ENCODE measurements around the gene C1QTNF6. TPM values are rescaled to one million over a fixed set of nuclear protein-coding genes. Genes with fewer than 3 reads are reported as not detected.
"Not testable (repeated sequence)": the region's sequence is repeated elsewhere in the genome, so short reads cannot be mapped to it uniquely, and the experiment has no call there.

C1QTNF6 gene
- total and polyA plus RNA-seq, 3 donors from 2014 or later, result 12.6 to 15.0 (median 14.8) TPM

DNA sequence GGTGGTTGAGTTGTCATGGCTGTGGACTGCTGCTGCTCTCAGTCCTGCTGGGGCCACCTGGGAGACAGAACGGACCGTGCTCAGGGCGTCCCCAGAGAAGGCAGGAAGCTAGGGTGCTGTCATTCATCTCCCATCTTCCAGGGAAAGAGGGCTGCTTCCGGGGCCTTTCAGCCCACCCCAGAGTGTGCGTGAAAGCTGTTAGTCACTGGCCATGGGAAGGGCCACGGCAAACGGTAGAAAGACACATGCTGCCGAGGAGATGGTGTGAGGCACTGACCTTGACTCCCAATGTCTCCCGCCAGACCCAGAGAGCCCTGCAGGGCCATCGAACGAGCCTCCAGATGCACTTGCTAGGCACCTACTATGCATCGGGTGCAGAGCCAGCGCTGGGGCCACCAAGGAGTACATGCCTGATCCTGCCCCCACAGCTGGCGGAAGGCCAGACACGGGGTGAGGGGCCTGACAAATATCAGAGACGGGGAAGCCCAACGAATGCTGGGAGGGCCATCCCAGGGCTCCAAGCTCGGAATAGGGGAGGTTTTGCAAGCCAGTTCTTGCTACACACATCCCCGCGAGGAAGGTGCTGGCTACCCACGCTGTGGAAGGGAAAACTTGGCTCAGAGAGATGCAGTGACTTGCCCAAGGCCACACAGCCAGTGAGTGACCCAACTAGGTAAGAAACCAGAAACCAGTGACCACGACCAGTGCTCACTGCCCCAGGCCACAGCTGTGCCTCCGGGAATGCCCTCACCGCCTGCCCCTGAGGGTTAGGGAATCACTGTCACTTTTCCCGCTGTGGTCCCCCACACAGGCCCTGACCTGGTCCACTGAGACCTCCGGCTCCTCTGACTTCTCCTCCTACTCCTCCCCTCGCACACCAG, 45.9 kb upstream of the C1QTNF6 start:
- 51% methylated on average over 9 to 26 of the region's 27 CpGs for WGBS, 2 donors
- H3K27ac ChIP-seq, result no peak overlapping the region
- intact Hi-C loops (cut with DNase I; ENCODE audit: low total_unique reads), result no loop called here
- no peak for DNase-seq
- no peak for TF ChIP-seq POLR2A (IDR thresholded peaks at IDR 0.05)
- peaks cover 25% of the 10 kb centered on the region for H3K4me1 ChIP-seq
- H3K9me3 ChIP-seq, result no peaks in the 10 kb centered on the region
- H3K4me3 ChIP-seq, result no peak overlapping the region
- H3K36me3 ChIP-seq (ENCODE audit: low read depth, missing control alignments), result no peaks in the 10 kb centered on the region
- H3K27me3 ChIP-seq, result no peaks in the 10 kb centered on the region

DNA sequence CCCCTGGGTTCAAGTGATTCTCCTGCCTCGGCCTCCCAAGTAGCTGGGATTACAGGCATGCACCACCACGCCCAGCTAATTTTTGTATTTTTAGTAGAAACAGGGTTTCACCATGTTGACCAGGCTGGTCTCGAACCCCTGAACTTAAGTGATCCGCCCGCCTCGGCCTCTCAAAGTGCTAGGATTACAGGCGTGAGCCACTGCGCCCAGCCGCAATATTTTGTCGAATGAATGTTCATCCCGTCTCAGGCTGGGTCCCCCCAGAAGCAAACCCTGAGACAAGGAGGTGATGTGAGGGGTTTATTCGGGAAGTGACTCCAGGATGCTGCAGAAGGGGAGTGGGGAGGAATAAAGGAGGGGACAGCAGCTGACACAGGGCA, 45.3 kb upstream of the C1QTNF6 start:
- peaks cover 25% of the 10 kb centered on the region for H3K4me1 ChIP-seq
- H3K36me3 ChIP-seq (ENCODE audit: low read depth, missing control alignments); H3K9me3 ChIP-seq; H3K27ac ChIP-seq; H3K27me3 ChIP-seq; DNase-seq; intact Hi-C loops (cut with DNase I; ENCODE audit: low total_unique reads); H3K4me3 ChIP-seq: not testable (repeated sequence)
- 91 to 93% methylated on average over 12 of the region's 12 CpGs for WGBS, 2 donors

DNA sequence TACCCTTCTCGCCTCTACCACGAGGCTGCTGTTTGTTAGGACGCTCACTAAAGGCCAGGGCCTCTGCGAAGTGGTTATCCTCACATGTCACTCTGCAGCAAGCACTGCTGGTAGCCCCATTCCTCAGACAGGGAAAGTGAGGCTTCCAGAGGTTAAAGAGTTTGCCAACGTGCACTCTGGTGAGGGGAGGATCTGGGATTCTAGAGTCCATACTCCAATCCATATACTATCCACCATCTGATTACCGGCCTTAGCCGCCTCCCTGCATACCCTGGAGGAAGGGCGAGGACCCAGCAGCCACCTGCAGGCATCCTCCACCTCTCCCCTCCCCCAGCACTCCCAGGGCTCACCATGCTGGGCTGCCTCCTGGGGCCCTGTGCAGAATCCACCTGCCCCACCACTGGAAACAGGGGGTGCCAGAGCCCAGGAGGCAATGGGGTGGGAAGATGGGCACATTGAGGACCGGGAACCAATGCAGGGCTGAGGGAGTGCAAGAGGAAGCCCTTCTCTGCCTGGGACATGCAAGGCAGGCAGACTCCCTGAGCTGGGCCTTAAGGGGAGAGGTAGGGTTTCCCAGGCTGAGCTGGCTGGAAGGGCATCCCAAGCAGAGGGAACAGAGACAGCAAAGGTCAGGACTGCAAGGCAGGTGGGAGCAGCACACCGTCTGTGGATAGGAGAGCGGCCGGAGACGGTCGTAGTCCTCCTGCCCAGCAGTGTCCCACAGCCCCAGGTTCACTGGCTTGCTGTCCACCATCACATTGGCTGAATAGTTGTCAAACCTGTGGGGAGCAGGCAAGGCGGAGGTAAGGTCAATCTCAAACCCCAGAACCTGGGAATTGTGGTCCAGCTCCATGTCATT, 44.3 kb upstream of the C1QTNF6 start:
- H3K27ac ChIP-seq, result no peak overlapping the region
- no peak for DNase-seq
- H3K9me3 ChIP-seq, result no peaks in the 10 kb centered on the region
- peaks cover 25% of the 10 kb centered on the region for H3K4me1 ChIP-seq
- TF ChIP-seq, protein P1, sequence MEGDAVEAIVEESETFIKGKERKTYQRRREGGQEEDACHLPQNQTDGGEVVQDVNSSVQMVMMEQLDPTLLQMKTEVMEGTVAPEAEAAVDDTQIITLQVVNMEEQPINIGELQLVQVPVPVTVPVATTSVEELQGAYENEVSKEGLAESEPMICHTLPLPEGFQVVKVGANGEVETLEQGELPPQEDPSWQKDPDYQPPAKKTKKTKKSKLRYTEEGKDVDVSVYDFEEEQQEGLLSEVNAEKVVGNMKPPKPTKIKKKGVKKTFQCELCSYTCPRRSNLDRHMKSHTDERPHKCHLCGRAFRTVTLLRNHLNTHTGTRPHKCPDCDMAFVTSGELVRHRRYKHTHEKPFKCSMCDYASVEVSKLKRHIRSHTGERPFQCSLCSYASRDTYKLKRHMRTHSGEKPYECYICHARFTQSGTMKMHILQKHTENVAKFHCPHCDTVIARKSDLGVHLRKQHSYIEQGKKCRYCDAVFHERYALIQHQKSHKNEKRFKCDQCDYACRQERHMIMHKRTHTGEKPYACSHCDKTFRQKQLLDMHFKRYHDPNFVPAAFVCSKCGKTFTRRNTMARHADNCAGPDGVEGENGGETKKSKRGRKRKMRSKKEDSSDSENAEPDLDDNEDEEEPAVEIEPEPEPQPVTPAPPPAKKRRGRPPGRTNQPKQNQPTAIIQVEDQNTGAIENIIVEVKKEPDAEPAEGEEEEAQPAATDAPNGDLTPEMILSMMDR (IDR thresholded peaks at IDR 0.05), result no peak
- TF ChIP-seq POLR2A (IDR thresholded peaks at IDR 0.05), result no peak
- no peaks in the 10 kb centered on the region for H3K27me3 ChIP-seq
- no peak overlapping the region for H3K4me3 ChIP-seq
- intact Hi-C loops (cut with DNase I; ENCODE audit: low total_unique reads), result no loop called here
- no peaks in the 10 kb centered on the region for H3K36me3 ChIP-seq (ENCODE audit: low read depth, missing control alignments)
- 90 to 96% methylated on average over 11 to 15 of the region's 15 CpGs for WGBS, 2 donors

DNA sequence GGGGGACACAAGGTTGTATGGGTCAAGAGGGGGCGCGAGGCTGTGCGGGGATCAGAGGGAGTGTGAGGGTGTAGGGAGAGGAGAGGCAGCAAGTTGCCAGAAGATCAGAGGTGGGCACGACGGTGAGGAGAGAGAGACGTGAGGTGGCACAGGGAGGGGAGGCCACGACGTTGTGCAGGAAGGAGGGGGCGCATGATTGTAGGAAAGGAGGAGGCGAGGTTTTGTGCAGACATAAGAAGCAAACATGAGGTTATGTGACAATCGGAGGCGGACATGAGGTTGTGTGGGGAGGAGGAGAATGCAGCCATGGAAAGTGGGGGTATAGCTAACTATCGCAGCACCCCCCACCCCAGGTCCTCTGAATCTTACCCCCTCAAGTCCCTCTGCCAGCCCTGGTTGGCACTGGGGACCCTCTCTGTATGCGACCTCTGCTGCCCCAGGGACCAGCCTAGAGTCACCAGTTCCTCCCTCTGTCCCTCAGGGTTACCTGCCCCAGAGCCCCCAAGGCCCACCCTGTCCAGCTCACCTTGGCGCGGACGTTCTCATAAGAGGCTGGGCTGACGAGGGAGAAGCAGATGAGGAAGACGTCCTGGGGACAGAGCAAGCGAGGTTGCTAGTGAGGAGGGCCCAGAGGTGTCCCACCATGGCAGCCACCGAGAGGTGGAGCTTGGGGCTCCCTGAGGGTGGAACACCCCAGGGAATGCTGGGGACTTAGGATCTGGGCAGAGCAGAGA, 43.5 kb upstream of the C1QTNF6 start:
- intact Hi-C loops (cut with DNase I; ENCODE audit: low total_unique reads), result no loop called here
- H3K27ac ChIP-seq, result peak overlapping the region in 1 of 2 donors; percentile 31
- no peak for DNase-seq
- 69 to 81% methylated on average over 19 to 21 of the region's 21 CpGs for WGBS, 2 donors
- H3K4me1 ChIP-seq, result peaks cover 25% of the 10 kb centered on the region
- H3K36me3 ChIP-seq (ENCODE audit: low read depth, missing control alignments), result no peaks in the 10 kb centered on the region
- no peaks in the 10 kb centered on the region for H3K27me3 ChIP-seq
- no peak for TF ChIP-seq POLR2A (IDR thresholded peaks at IDR 0.05)
- TF ChIP-seq, protein P1 (IDR thresholded peaks at IDR 0.05), result no peak
- no peaks in the 10 kb centered on the region for H3K9me3 ChIP-seq
- H3K4me3 ChIP-seq, result no peak overlapping the region

DNA sequence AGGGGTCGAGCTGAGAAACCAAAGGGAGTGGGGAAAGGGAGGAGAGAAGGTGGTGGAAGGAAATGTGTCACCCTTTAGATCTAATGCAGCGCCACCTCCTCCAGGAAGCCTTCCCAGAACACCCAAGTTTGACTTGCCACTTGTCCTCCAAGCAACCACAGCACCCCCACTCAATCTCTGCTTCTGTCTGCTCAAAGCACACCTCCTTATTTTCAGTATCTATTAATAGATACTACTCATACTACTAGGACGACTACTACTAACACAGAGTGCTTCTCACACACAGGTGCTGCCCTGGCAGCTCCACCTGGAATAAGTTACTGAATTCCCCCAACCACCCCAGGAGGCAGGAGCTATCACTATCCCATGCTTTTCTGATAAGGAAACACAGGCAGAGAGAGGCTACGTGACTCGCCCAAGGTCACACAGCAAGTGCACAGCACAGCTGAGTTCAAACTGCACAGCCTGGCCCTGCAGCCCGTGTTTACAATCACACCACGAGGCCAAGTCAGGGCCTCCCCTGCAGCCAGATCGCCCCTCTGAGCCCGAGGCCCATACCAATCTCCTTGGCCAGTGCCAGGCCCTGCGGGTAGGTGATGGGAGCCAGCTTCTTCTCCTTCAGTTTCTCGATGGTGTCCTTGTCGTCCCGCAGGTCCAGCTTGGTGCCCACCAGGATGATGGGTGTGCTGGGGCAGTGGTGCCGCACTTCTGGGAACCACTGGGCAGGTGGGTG, 42.8 kb upstream of the C1QTNF6 start:
- Histone ChIP-seq H3K27me3 (no peaks in the 10 kb centered on the region), H3K4me3 (no peak overlapping the region), H3K27ac (peak overlapping the region in 1 of 2 donors; percentile 31), H3K9me3 (no peaks in the 10 kb centered on the region), H3K4me1 (peaks cover 25% of the 10 kb centered on the region), H3K36me3 (ENCODE audit: low read depth, missing control alignments) (no peaks in the 10 kb centered on the region)
- 50 to 74% methylated on average over 14 of the region's 14 CpGs for WGBS, 2 donors
- DNase-seq, result peak; percentile 84
- intact Hi-C loops (cut with DNase I; ENCODE audit: low total_unique reads), result no loop called here
- no peak for TF ChIP-seq POLR2A (IDR thresholded peaks at IDR 0.05)
- TF ChIP-seq, protein P1 (IDR thresholded peaks at IDR 0.05), result no peak

Measured in testis (tissue), 3 donors.